ENCODE measurements around the gene XPO6. TPM values are rescaled to one million over a fixed set of nuclear protein-coding genes. Genes with fewer than 3 reads are reported as not detected.

The XPO6 gene
- total and polyA plus RNA-seq, 12 donors, result 61.1 to 194 (median 95.8) TPM

GRCh38 chr16:28210264-28210663 lies 1.5 kb downstream of the XPO6 start:
- Histone ChIP-seq H3K36me3 (replicated peaks in 1 of 2) (peaks cover 0 to under 1% of the 10 kb centered on the region in 2 donors), H3K4me3 (peak overlapping the region in 1 of 4 donors; percentile 97), H3K27me3 (no peaks in the 10 kb centered on the region), H3K9me3 (replicated peaks in 1 of 3) (no peaks in the 10 kb centered on the region), H3K27ac (peak overlapping the region in 1 of 5 donors; percentile 95), H3K4me1 (replicated peaks in 1 of 2) (peaks cover 12 to 40% of the 10 kb centered on the region in 2 donors)
- no peak for DNase-seq
- TF ChIP-seq CTCF (IDR thresholded peaks at IDR 0.05) (no peak), POLR2A (IDR thresholded peaks at IDR 0.05) (no peak)
- WGBS, 4 donors, result 55 to 58% (median 56%) methylated on average over 4 to 5 of the region's 5 CpGs
- intact Hi-C loops (cut with DNase I), result no loop called here

- Histone ChIP-seq H3K4me3 (no peak overlapping the region), H3K27ac (no peak overlapping the region), H3K9me3 (replicated peaks in 1 of 3) (no peaks in the 10 kb centered on the region), H3K36me3 (replicated peaks in 1 of 2) (peaks cover 0 to 12% of the 10 kb centered on the region in 2 donors), H3K4me1 (replicated peaks in 1 of 2) (peaks cover 12 to 53% of the 10 kb centered on the region in 2 donors), H3K27me3 (no peaks in the 10 kb centered on the region)
- no peak for DNase-seq
- intact Hi-C loops (cut with DNase I), result no loop called here
- 85 to 94% (median 87%) methylated on average over 4 of the region's 4 CpGs for whole genome bisulfite sequencing, 4 donors
- TF ChIP-seq CTCF (IDR thresholded peaks at IDR 0.05) (no peak), POLR2A (IDR thresholded peaks at IDR 0.05) (no peak)
These were observed 2.9 kb downstream of the XPO6 start for GRCh38 chr16:28208824-28209223.

GRCh38 chr16:28208131-28208530 lies 3.6 kb downstream of the XPO6 start:
- H3K36me3 ChIP-seq (replicated peaks in 1 of 2), result peaks cover 0 to 12% of the 10 kb centered on the region in 2 donors
- 96 to 99% (median 97%) methylated on average over 4 of the region's 4 CpGs for WGBS, 4 donors
- no peak overlapping the region for H3K4me3 ChIP-seq
- no peak for DNase-seq
- H3K4me1 ChIP-seq (replicated peaks in 1 of 2), result peaks cover 12 to 56% of the 10 kb centered on the region in 2 donors
- H3K9me3 ChIP-seq (replicated peaks in 1 of 3), result no peaks in the 10 kb centered on the region
- TF ChIP-seq CTCF (IDR thresholded peaks at IDR 0.05) (no peak), POLR2A (IDR thresholded peaks at IDR 0.05) (no peak)
- H3K27me3 ChIP-seq, result no peaks in the 10 kb centered on the region
- no peak overlapping the region for H3K27ac ChIP-seq
- intact Hi-C loops (cut with DNase I), result no loop called here

- H3K27ac ChIP-seq, result no peak overlapping the region
- intact Hi-C loops (cut with DNase I), result no loop called here
- TF ChIP-seq CTCF (IDR thresholded peaks at IDR 0.05) (no peak), POLR2A (IDR thresholded peaks at IDR 0.05) (no peak)
- H3K9me3 ChIP-seq (replicated peaks in 1 of 3), result no peaks in the 10 kb centered on the region
- DNase-seq, result no peak
- H3K27me3 ChIP-seq, result no peaks in the 10 kb centered on the region
- 86 to 96% (median 90%) methylated on average over 2 of the region's 2 CpGs; no CpG with 5 or more reads in 1 of the 4 donors for WGBS, 4 donors
- no peak overlapping the region for H3K4me3 ChIP-seq
- H3K4me1 ChIP-seq (replicated peaks in 1 of 2), result peaks cover 17 to 58% of the 10 kb centered on the region in 2 donors
- H3K36me3 ChIP-seq (replicated peaks in 1 of 2), result peaks cover 0 to 12% of the 10 kb centered on the region in 2 donors
These were observed 4.4 kb downstream of the XPO6 start for GRCh38 chr16:28207399-28207798.
